HCT116 (cell line): ENCODE data around the gene GYG1. TPM values are rescaled to one million over a fixed set of nuclear protein-coding genes. Genes with fewer than 3 reads are reported as not detected.

Source experiments
- ATAC-seq: fragments of 200-7000 bp; cut with Tn5 transposase; 2 replicates; pipeline ENCODE4 v1.9.1; 2020; ENCODE audit warnings: mild to moderate bottlenecking, moderate library complexity
- BruUV-seq: library from RNA; stranded (reverse); fragments of 400-500 nt; replicated peaks from 2 replicates; lab custom pipeline; 2021; lab: Mats Ljungman, UMichigan
- CTCF ChIA-PET: fragments of 300-600 bp; sonication (Branson Sonifier 250); formaldehyde crosslinking; loops from one replicate; lab custom pipeline; 2021; ENCODE audit warnings: antibody characterized with exemption; lab: Charles Lee
- POLR2A ChIA-PET: fragments of 300-600, 350-600 bp; sonication (Branson Sonifier 250); formaldehyde crosslinking; loops from one replicate; lab custom pipeline; 2021; ENCODE audit warnings: antibody characterized with exemption; lab: Charles Lee
- RAD21 ChIA-PET, 2 experiments: fragments of 300-600 bp; sonication (Branson Sonifier 250); formaldehyde crosslinking; loops; one replicate each; lab custom pipeline; 2023; ENCODE audit warnings: low total read pairs in 2 of 2; ENCODE audit not compliant: uncharacterized antibody in 2 of 2, unreplicated experiment in 2 of 2, low non-redundant PET in 1 of 2; lab: Charles Lee
- DNase-seq: peaks from one replicate; pipeline ENCODE4 v3.0.0-alpha.2; 2010; ENCODE audit warnings: low read depth, low spot score
- H2AFZ ChIP-seq: fragments of 200-600 bp; shearing (Covaris generic), sonication (generic); 2 replicates; pipeline ENCODE4 v1.6.1; 2017; ENCODE audit warnings: low read depth, mixed run types, mixed read lengths, antibody characterized with exemption, low read length; ENCODE audit not compliant: poor library complexity, severe bottlenecking
- H3K27ac ChIP-seq: 2 replicates; pipeline ENCODE4 v1.5.1; 2012; ENCODE audit warnings: low read depth, low read length
- H3K27me3 ChIP-seq: fragments of 200-600 bp; sonication (generic); 2 replicates; pipeline ENCODE4 v1.6.1; 2016; ENCODE audit warnings: mixed run types, low read length, mixed read lengths; ENCODE audit not compliant: insufficient read depth
- H3K36me3 ChIP-seq, 2 experiments: fragments of 200-500 bp in 1 of 2; fragments of 200-600 bp in 1 of 2; sonication (Bioruptor generic) in 1 of 2; sonication (generic) in 1 of 2; 2 replicates each; pipeline versions ENCODE4 v1.5.1 to v1.6.1; 2014 to 2016; ENCODE audit warnings: low read length in 2 of 2, inconsistent platforms in 1 of 2, mixed read lengths in 1 of 2, mixed run types in 1 of 2; ENCODE audit not compliant: insufficient read depth in 2 of 2, control insufficient read depth in 1 of 2
- H3K4me1 ChIP-seq, 2 experiments: fragments of 200-600 bp in 1 of 2; sonication (generic) in 1 of 2; 2 replicates each; pipeline versions ENCODE4 v1.5.1 to v1.6.1; 2012 to 2017; ENCODE audit warnings: low read length in 2 of 2, inconsistent platforms in 1 of 2, mild to moderate bottlenecking in 1 of 2, mixed read lengths in 1 of 2, mixed run types in 1 of 2, moderate library complexity in 1 of 2; ENCODE audit not compliant: insufficient read depth in 2 of 2, control insufficient read depth in 1 of 2
- H3K4me2 ChIP-seq: fragments of 200-600 bp; sonication (generic); 2 replicates; pipeline ENCODE4 v1.6.1; 2017; ENCODE audit warnings: mixed run types, low read length, mixed read lengths
- H3K4me3 ChIP-seq, 2 experiments: fragments of 200-600 bp in 1 of 2; sonication (generic) in 1 of 2; replicated peaks in 1 of 2; 2 replicates each; pipeline ENCODE4 v1.5.1; 2011 to 2016; ENCODE audit warnings: low read length in 2 of 2, control low read depth in 1 of 2, low read depth in 1 of 2, mild to moderate bottlenecking in 1 of 2, mixed read lengths in 1 of 2, mixed run types in 1 of 2
- H3K79me2 ChIP-seq: fragments of 200-600 bp; sonication (generic); 2 replicates; pipeline ENCODE4 v1.6.1; 2017; ENCODE audit warnings: mild to moderate bottlenecking, mixed run types, low read length, moderate library complexity, mixed read lengths; ENCODE audit not compliant: insufficient read depth
- H3K9ac ChIP-seq: fragments of 200-600 bp; sonication (generic); 2 replicates; pipeline ENCODE4 v1.6.1; 2016; ENCODE audit warnings: low read length, mixed read lengths
- H3K9me2 ChIP-seq: fragments of 200-600 bp; sonication (generic), shearing (Covaris generic); 2 replicates; pipeline ENCODE4 v1.6.1; 2017; ENCODE audit warnings: mixed run types, mild to moderate bottlenecking, moderate library complexity; ENCODE audit not compliant: insufficient read depth
- H3K9me3 ChIP-seq, 2 experiments: fragments of 200-500 bp in 1 of 2; fragments of 200-600 bp in 1 of 2; sonication (Bioruptor generic) in 1 of 2; sonication (generic) in 1 of 2; 2 replicates each; pipeline ENCODE4 v1.6.1; 2014 to 2017; ENCODE audit warnings: low read length in 2 of 2, mixed read lengths in 2 of 2, inconsistent platforms in 1 of 2, low read depth in 1 of 2, mild to moderate bottlenecking in 1 of 2, mixed run types in 1 of 2, moderate library complexity in 1 of 2; ENCODE audit not compliant: control insufficient read depth in 1 of 2, insufficient read depth in 1 of 2
- H4K20me1 ChIP-seq: fragments of 200-600 bp; sonication (generic), shearing (Covaris generic); 2 replicates; pipeline ENCODE4 v1.6.1; 2017; ENCODE audit warnings: mixed run types, mild to moderate bottlenecking, moderate library complexity; ENCODE audit not compliant: insufficient read depth
- ATF3 ChIP-seq: IDR thresholded peaks from 2 replicates; pipeline ENCODE4 v1.6.1; 2012
- CBX3 ChIP-seq: IDR thresholded peaks from 2 replicates; pipeline ENCODE4 v1.6.1; 2012; ENCODE audit warnings: low read depth
- CEBPB ChIP-seq: IDR thresholded peaks from 2 replicates; pipeline ENCODE4 v1.6.1; 2012; ENCODE audit warnings: low read depth
- CTCF ChIP-seq, 3 experiments: fragments of 200-600 bp in 1 of 3; sonication (generic) in 1 of 3; IDR thresholded peaks in 2 of 3; conservative IDR thresholded peaks in 1 of 3; 2 replicates each; pipeline ENCODE4 v1.5.1; 2012 to 2017; ENCODE audit warnings: low read depth in 2 of 3, low read length in 2 of 3, antibody characterized with exemption in 1 of 3, borderline replicate concordance in 1 of 3, control low read depth in 1 of 3, mild to moderate bottlenecking in 1 of 3, mixed read lengths in 1 of 3, mixed run types in 1 of 3, moderate library complexity in 1 of 3; ENCODE audit not compliant: insufficient read depth in 1 of 3
- EGR1 ChIP-seq: IDR thresholded peaks from 2 replicates; pipeline ENCODE4 v1.6.1; 2012; ENCODE audit warnings: low read depth
- ELF1 ChIP-seq: IDR thresholded peaks from 2 replicates; pipeline ENCODE4 v1.6.1; 2012; ENCODE audit warnings: low read depth, borderline replicate concordance
- EZH2phosphoT487 ChIP-seq: fragments of 200-600 bp; IDR thresholded peaks from 2 replicates; pipeline ENCODE4 v1.6.1; 2018; ENCODE audit warnings: antibody characterized with exemption, borderline replicate concordance
- FOSL1 ChIP-seq: IDR thresholded peaks from 2 replicates; pipeline ENCODE4 v1.6.1; 2012; ENCODE audit warnings: low read depth
- JUND ChIP-seq: IDR thresholded peaks from 2 replicates; pipeline ENCODE4 v1.6.1; 2012
- MAX ChIP-seq: IDR thresholded peaks from 2 replicates; pipeline ENCODE4 v1.6.1; 2012
- POLR2A ChIP-seq: IDR thresholded peaks from 2 replicates; pipeline ENCODE4 v1.7.0; 2011; ENCODE audit warnings: borderline replicate concordance; ENCODE audit not compliant: insufficient read depth, insufficient read length; ENCODE audit errors: extremely low read depth
- POLR2AphosphoS5 ChIP-seq: IDR thresholded peaks from 2 replicates; pipeline ENCODE4 v1.6.1; 2011; ENCODE audit warnings: mild to moderate bottlenecking, low read depth, low read length, moderate library complexity
- REST ChIP-seq: IDR thresholded peaks from 2 replicates; pipeline ENCODE4 v1.6.1; 2012; ENCODE audit warnings: low read depth
- SIN3A ChIP-seq: IDR thresholded peaks from 2 replicates; pipeline ENCODE4 v1.6.1; 2012; ENCODE audit warnings: low read depth
- SP1 ChIP-seq: IDR thresholded peaks from 2 replicates; pipeline ENCODE4 v1.6.1; 2012; ENCODE audit warnings: low read depth
- SRF ChIP-seq: IDR thresholded peaks from 2 replicates; pipeline ENCODE4 v1.6.1; 2012; ENCODE audit warnings: low read depth
- TCF7L2 ChIP-seq: IDR thresholded peaks from 2 replicates; pipeline ENCODE4 v1.7.0; 2011; ENCODE audit warnings: borderline replicate concordance, inconsistent platforms; ENCODE audit not compliant: insufficient read depth, insufficient read length; ENCODE audit errors: extremely low read depth
- YY1 ChIP-seq: IDR thresholded peaks from 2 replicates; pipeline ENCODE4 v1.6.1; 2011; ENCODE audit warnings: low read length, low read depth, moderate library complexity, mild to moderate bottlenecking; ENCODE audit not compliant: insufficient replicate concordance; ENCODE audit errors: extremely low read depth
- ZFX ChIP-seq: fragments of 450-650 bp; IDR thresholded peaks from 2 replicates; pipeline ENCODE4 v1.6.1; 2017
- intact Hi-C: fragments of 100-400 bp; cut with micrococcal nuclease; formaldehyde crosslinking; loops from 2 replicates; pipeline ENCODE4 v1.10.0; 2022
- total RNA-seq: library from RNA; stranded (reverse); gene quantifications from one replicate; pipeline ENCODE4 v1.2.1, GENCODE V29; 2021; ENCODE audit not compliant: unreplicated experiment

GYG1 gene
- total RNA-seq, 1 experiment from 2014 or later, result 28.9 TPM

- CTCF ChIA-PET, result no interaction called here
- H3K36me3 ChIP-seq, result no peaks in the 10 kb centered on the region
- no peak for DNase-seq
- no TSS peak for BruUV-seq
- intact Hi-C loops, result no loop called here
- no peak overlapping the region for H2AFZ ChIP-seq
- POLR2A ChIA-PET, result no interaction called here
- no peaks in the 10 kb centered on the region for H3K9me3 ChIP-seq
- RAD21 ChIA-PET, result no interaction called here
- no peak overlapping the region for H3K4me2 ChIP-seq
- H3K79me2 ChIP-seq, result no peaks in the 10 kb centered on the region
- H3K27ac ChIP-seq, result no peak overlapping the region
- H3K4me1 ChIP-seq, result no peaks in the 10 kb centered on the region
- H3K27me3 ChIP-seq, result no peaks in the 10 kb centered on the region
- no peak for ATAC-seq
- no peak overlapping the region for H3K9ac ChIP-seq
- no peaks in the 10 kb centered on the region for H3K9me2 ChIP-seq
- no peaks in the 10 kb centered on the region for H4K20me1 ChIP-seq
- no peak overlapping the region for H3K4me3 ChIP-seq
- TF ChIP-seq CEBPB, result no peak
- TF ChIP-seq REST, result no peak
- no peak for TF ChIP-seq TCF7L2
- no peak for TF ChIP-seq POLR2A
- TF ChIP-seq SRF, result no peak
- no peak for TF ChIP-seq ATF3
- no peak for TF ChIP-seq FOSL1
- TF ChIP-seq POLR2AphosphoS5, result no peak
- no peak for TF ChIP-seq SIN3A
- TF ChIP-seq ELF1, result no peak
- TF ChIP-seq YY1, result no peak
- TF ChIP-seq ZFX, result no peak
- TF ChIP-seq JUND, result no peak
- no peak for TF ChIP-seq EZH2phosphoT487
- no peak for TF ChIP-seq MAX
- no peak for TF ChIP-seq CTCF (IDR thresholded peaks at IDR 0.05 in 2 of 3, conservative IDR thresholded peaks at IDR 0.05 in 1 of 3; ENCODE audit: borderline replicate concordance in 1 of 3, insufficient read depth in 1 of 3, low read depth in 2 of 3, low read length in 2 of 3)
- TF ChIP-seq CBX3, result no peak
- no peak for TF ChIP-seq SP1
- no peak for TF ChIP-seq EGR1
Measured at GRCh38 chr3:148975248-148975647, 16.1 kb upstream of the GYG1 start.
